Measurements from ENCODE around the gene OGFRL1. TPM values are rescaled to one million over a fixed set of nuclear protein-coding genes. Genes with fewer than 3 reads are reported as not detected.

Gene OGFRL1
- total and polyA plus RNA-seq, 9 of the 15 experiments (the other 6 are each of a cell fraction or from before 2014, with no cell fraction given) = 0.01 to 0.07 (median 0.03) TPM

DNA sequence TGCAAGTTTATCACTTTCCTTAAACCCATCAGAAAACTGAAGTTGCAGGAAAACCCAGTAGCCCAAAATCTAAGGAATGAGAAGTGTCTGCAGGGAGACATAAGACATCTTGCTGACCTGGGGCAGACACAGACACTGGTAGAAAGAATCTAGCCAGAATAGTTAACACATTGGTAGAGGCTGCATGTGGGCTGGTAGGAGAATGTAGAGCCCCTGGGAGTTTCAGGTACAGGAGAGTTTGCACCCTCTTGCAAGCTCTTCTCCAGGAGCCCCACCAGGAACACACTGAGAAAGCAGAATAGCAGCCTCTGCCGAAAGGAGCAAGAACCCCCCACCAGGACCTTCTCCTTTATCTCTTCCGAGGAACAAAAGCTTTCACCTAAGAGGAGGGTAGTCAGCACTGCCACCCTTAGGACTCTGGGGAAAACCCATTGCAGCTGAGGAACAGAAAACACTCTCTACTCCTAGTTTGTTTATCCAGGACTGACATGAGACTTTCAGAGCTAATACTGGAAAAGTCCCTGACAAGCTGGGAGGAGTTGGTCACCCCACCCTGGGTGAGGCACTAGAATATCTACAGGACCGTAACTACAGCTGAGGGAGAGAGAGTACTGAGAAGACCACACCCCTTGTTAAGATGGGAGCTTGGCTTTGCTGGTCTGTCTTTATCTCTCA, 10.5 kb upstream of the OGFRL1 start (continued):
- TF ChIP-seq FOXP4 (CRISPR knock-in tag; IDR thresholded peaks at IDR 0.05; ENCODE audit: borderline replicate concordance) (no peak), CHD4 (IDR thresholded peaks at IDR 0.05; ENCODE audit: insufficient read depth, insufficient replicate concordance, low read depth, low read length, poor library complexity, severe bottlenecking) (no peak), ZBTB40 (IDR thresholded peaks at IDR 0.05) (no peak), ZBTB40 (CRISPR knock-in tag; IDR thresholded peaks at IDR 0.05) (no peak), PURB (CRISPR knock-in tag; IDR thresholded peaks at IDR 0.05; ENCODE audit: low read depth) (no peak), CHCHD3 (CRISPR knock-in tag; IDR thresholded peaks at IDR 0.05) (no peak)
- TF ChIP-seq, protein P1, sequence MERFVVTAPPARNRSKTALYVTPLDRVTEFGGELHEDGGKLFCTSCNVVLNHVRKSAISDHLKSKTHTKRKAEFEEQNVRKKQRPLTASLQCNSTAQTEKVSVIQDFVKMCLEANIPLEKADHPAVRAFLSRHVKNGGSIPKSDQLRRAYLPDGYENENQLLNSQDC (CRISPR knock-in tag; IDR thresholded peaks at IDR 0.05) = no peak
